Choroid plexus epithelial cell (primary cell): Measurements from ENCODE around the gene ARSH.
"Not testable (repeated sequence)": the region's sequence is repeated elsewhere in the genome, so short reads cannot be mapped to it uniquely, and the experiment has no call there.

ENCODE experiments used
- DNase-seq: peaks from one replicate; pipeline ENCODE4 v3.0.0-alpha.2; 2010; ENCODE audit warnings: low read depth
- H3K4me3 ChIP-seq: 2 replicates; pipeline ENCODE4 v1.5.1; 2011; ENCODE audit warnings: low read depth, mild to moderate bottlenecking, control low read depth, low read length, moderate library complexity
- TF ChIP-seq, protein P1 (sequence below): conservative IDR thresholded peaks from 2 replicates; pipeline ENCODE4 v1.5.1; 2011; ENCODE audit warnings: low read depth, mild to moderate bottlenecking, control low read depth, inconsistent platforms, low read length, moderate library complexity

Gene ARSH, protein sequence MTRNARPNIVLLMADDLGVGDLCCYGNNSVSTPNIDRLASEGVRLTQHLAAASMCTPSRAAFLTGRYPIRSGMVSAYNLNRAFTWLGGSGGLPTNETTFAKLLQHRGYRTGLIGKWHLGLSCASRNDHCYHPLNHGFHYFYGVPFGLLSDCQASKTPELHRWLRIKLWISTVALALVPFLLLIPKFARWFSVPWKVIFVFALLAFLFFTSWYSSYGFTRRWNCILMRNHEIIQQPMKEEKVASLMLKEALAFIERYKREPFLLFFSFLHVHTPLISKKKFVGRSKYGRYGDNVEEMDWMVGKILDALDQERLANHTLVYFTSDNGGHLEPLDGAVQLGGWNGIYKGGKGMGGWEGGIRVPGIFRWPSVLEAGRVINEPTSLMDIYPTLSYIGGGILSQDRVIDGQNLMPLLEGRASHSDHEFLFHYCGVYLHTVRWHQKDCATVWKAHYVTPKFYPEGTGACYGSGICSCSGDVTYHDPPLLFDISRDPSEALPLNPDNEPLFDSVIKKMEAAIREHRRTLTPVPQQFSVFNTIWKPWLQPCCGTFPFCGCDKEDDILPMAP

DNA sequence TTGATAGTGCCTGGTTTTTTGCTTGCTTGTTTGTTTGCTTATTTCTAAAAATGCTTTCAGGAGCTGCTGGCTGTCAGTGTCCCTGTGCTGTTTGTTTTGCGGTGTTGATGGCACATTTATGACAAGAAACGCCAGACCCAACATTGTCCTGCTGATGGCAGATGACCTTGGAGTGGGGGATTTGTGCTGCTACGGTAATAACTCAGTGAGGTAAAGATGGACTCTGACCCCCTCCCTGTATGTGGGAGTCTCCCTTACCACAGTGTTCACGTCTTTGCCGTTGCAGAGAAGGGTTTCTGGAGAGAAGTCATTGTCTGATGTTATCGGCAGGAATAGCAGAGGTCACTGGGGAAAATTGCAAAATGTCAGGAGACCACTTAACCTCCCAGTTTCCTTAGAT, at the start of gene ARSH:
Gene ARSH (plus strand): TSS at position 52 of the 400 bp plus-strand sequence. CDS start 67 bp downstream, at position 119.
- no peak for DNase-seq
- H3K4me3 ChIP-seq: no peak within 1 kb of the TSS
- TF ChIP-seq, protein P1, sequence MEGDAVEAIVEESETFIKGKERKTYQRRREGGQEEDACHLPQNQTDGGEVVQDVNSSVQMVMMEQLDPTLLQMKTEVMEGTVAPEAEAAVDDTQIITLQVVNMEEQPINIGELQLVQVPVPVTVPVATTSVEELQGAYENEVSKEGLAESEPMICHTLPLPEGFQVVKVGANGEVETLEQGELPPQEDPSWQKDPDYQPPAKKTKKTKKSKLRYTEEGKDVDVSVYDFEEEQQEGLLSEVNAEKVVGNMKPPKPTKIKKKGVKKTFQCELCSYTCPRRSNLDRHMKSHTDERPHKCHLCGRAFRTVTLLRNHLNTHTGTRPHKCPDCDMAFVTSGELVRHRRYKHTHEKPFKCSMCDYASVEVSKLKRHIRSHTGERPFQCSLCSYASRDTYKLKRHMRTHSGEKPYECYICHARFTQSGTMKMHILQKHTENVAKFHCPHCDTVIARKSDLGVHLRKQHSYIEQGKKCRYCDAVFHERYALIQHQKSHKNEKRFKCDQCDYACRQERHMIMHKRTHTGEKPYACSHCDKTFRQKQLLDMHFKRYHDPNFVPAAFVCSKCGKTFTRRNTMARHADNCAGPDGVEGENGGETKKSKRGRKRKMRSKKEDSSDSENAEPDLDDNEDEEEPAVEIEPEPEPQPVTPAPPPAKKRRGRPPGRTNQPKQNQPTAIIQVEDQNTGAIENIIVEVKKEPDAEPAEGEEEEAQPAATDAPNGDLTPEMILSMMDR: no peak

DNA sequence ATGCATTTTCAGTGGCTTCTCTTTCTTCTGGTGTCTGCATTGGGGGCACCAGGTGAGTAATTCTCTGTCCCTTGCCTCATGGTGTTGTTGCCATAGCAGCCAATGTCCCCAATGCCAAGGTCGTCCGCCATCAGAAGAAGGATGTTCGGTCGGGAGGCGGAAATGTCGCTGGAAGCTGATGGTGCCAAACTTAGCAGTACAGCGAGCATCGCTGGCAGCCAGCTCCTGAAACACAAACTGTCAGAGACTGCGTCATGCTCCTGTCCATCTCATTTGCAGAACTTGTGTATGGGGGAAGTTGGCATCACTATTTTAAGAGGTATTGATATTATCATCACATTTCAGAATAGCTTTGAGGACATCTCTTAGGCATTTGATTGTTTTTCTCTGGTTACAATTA, 48.1 kb upstream of the ARSH start:
- no peak overlapping the region for H3K4me3 ChIP-seq
- no peak for DNase-seq
- TF ChIP-seq, protein P1: no peak

DNA sequence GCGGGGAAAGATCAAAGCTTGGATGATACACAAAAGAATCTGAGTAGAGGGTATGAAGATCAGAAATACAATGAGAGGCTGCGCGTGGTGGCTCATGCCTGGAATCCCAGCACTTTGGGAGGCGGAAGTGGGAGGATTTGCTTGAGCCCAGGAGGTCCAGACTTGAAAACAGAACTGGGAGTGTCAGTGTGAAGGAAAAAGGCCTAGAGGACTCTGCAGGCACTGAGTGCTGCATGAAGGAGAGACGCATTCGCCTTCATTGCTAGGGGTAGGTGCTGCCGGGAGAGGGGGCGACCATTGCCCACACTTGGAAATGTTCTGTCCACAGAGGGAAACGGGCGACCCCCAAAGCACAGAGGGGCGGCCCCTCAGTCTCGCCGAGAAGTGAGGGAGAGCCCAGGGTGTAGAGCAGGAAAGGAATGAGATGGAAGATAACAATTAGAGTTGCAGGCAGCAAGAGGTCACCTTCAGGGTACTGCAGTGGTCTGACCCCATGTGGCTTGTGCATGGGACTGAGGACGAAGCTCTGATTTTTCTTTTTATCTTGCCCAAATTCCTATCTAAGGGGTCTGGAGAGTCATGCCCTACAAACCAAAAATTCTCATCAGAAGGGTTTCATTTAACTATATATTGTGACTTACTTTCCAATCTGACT, 45.4 kb upstream of the ARSH start:
- no peak for DNase-seq
- TF ChIP-seq, protein P1: no peak
- no peak overlapping the region for H3K4me3 ChIP-seq

DNA sequence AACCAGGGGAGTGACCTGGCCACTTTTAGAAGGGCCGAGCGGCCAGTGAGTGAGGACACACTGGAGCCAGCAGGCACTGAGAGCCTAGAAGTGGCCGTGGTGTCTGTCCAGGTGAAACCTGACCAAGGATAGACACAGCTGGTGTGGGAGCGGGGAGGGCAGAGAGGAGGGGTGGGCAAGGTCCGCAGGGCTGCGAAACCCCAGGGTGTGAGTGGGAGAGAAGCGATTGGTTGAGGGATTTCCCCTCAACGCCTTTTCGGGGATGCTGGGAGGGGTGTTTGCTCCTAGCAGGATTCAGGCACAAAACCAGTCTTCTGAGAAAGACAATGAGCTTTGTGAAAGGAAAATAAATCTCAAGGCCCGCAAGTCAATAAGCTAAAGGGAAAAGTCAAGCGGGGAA, 44.0 kb upstream of the ARSH start:
- no peak overlapping the region for H3K4me3 ChIP-seq
- TF ChIP-seq, protein P1: no peak
- no peak for DNase-seq

DNA sequence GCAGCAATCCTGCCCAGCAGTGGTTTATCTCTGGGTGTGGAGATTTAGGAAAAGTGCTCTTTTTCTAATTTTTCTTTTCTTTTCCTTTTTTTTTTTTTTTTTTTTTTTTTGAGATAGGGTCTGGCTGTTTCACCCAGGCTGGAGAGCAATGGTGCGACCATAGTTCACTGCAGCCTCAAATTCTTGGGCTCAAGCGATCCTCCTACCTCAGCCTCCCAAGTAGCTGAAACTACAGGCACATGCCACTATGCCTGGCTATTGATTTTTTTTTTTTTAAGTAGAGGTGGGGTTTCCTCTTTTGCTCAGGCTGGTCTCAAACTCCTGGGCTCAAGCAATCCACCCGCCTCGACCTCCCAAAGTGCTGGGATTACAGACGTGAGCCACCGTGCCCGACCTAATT, 42.9 kb upstream of the ARSH start:
- H3K4me3 ChIP-seq: not testable (repeated sequence)

DNA sequence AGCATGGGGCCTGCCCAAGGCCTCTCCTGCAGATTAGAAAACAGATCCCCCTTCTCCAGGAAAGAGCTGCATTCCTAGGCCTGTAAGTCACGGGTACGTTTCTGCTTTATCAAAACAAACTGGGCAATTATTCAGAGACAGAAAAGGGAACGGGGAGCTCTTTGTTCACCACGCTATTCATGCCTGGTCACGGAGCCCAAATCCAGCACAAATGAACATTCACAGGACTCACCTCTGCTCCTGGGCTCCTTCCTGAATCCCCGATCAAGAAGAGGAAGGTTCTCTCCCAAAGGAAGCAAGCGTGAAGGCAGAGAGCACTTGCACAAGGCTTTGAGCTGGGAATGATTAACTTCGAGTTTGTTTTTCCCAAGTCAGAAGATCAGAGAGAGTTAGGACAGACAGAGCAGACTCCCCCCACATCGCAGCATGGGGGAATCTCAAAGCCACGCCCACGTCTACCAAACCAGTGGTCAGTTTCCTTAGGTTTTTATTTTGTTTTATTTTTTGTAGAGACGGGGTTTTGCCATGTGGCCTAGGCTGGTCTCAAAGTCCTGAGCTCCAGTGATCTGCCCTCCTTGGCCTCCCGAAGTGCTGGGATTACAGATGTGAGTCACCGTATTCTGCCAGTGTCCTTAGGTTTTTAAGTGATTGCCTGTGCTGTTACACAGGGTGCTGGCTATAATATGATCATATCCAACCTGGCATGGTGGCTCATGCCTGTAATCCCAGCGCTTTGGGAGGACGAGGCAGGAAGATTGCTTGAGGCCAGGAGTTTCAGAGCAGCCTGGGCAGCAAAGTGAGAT, 42.2 kb upstream of the ARSH start:
- DNase-seq: peak; percentile 55

More for the DNA sequence above, 42.9 kb upstream of the ARSH start:
- DNase-seq: not testable (repeated sequence)

DNA sequence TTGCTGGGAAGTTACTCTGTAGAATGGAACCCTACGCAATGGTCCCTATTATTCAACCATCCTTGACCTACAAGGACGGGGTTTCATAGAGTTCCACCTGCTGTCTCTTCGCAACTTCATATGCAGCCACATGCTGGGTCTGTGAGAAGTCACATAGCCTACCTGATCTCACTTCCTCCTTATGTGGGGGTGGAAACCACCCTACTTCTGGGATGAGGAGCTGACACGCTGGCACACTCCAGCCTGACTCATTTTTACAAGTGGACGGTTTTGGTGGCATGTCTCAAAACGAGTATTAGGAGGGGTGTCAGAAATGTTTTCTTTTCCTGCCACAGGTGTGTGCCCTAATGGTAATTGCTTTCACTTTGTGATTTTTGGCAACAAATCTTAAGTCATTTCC, 40.4 kb upstream of the ARSH start:
- no peak overlapping the region for H3K4me3 ChIP-seq
- no peak for DNase-seq
- TF ChIP-seq, protein P1: no peak

More for the DNA sequence above, 42.2 kb upstream of the ARSH start:
- H3K4me3 ChIP-seq: peak overlapping the region; percentile 42
